ENCODE measurements around the gene SHB.
"Not testable (repeated sequence)": the region's sequence is repeated elsewhere in the genome, so short reads cannot be mapped to it uniquely, and the experiment has no call there.

Gene SHB

DNA sequence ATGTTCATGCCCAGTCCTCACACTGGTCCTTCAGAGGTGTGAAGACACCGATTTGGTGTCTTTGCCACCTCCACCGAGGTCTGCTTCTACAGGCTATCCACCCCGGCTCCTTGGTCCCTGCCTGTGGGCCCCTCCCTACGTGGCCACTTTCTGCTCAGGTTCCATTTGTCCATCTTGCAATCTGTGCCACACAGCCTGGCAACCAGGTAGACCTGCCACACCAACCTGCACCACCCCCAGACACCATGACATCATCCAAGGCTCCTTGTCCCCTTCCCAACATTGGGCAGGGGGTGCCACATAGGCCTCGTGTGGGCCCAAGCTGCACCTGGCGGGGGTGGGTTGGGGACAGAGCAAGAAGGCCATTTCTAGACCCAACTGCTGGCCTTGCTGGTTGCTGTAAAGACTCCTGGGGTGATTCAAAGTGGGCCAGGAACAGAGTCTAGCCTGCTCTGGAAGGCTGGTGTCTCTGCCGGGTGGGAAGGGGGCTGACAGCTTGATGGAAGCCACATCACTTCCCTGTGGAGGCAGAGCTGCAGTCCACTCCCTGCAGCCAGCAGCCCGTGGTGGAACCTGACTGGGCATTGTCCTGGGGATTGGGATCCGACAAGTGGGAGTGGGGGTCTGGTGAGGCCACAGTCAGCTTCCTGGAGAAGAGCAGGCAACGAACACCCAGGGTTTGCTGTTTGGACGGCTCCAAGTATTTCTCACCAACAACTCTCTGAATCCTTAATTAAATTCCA lies 99.3 kb downstream of the SHB start:
- no peak for DNase-seq (ENCODE audit: low read depth)

GRCh38 chr9:37969130-37969529 lies 99.9 kb downstream of the SHB start:
- no peak for DNase-seq (ENCODE audit: low read depth)

GRCh38 chr9:37968228-37968701 lies 100.8 kb downstream of the SHB start:
- no peak for DNase-seq (ENCODE audit: low read depth)

GRCh38 chr9:37967761-37968080 lies 101.3 kb downstream of the SHB start:
- no peak for DNase-seq (ENCODE audit: low read depth)

DNA sequence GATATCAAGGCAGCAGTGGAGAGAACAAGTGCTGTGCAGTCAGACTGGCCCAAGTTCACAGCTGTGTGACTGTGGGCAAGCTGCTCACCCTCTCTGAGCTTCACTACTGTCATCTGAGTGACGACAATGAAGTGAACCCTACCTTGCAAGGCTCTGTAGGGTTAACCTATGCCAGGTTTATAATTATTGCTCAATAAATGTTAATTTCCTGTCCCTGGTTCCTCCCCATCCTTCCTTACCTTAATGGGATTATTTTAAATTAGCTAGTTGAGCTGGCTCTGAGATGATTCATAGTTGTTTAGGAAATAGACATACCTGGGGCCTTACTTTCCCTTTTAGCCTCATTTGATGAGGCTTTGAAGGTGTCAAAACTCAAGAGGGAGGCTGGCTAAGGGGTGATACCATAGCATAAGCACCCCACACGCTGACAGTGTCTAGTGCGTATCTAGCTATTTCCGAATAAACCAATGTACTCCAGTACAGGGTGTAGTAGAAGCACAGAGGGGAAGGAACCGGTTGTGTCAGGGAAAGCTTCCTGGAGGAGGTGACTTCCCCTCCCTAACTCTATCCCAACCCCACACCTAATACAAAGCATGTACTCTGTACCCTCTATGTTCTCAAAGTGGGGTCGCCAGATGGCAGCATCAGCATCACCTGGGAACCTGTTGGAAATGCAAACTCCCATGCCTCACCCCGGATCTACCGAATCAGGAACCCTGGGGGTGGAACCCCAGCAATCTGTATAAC lies 101.8 kb downstream of the SHB start:
- DNase-seq (ENCODE audit: low read depth): no peak

DNA sequence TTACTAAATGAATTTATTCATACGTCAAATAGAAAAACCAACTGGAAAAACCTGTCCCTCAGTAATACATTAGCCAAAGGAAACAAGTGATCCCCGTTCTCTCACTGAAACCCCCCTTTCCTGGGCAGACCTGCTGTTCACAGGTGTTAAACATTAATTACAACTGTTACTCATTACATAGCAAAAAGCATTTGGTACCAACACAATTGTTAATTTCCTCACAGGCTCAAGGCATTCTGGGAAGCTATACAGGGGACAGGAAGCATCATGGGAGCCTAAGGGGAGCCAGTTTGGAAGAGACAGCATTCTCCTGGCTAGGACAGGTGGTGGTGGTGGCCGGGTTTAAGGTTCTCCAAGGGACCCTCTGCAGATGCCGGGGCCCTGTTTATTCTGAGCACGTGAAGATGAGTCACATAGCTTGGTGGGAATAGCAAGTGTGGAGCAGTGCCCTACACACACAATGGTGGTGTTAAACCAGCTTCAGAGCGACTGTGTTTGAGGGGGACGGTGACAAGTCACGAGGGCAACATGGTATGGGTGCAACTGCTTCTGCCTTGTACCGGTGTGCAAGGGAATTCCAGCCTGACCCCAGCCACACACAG lies 102.5 kb downstream of the SHB start:
- DNase-seq (ENCODE audit: low read depth): no peak

DNA sequence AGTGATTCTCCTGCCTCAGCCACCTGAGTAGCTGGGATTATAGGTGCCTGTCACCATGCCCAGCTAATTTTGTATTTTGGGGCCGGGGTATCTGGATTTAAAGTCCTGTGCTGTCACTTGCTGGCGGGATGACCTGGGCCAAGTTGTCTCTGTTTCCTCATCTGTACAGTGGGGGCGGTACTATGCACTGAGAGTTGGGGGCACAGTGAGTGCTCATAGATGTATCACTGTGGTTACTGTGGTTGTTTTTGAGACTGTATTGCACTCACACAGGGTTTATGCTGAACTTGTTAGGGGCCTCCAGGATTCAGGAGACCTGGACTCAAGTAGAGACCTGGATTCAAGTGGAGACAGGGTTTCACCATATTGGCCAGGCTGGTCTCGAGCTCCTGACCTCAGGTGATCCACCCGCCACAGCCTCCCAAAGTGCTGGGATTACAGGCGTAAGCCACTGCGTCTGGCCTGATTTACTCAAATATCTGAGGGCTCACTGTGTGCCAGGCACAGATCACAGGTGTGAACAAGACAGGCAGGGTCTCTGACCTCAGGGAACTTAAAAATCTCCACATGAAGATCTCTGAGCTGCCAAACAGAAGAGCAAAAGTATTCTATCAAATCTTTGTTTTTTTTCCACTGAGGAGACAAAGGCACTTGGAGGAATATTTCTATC lies 103.2 kb downstream of the SHB start:
- DNase-seq (ENCODE audit: low read depth): not testable (repeated sequence)

DNA sequence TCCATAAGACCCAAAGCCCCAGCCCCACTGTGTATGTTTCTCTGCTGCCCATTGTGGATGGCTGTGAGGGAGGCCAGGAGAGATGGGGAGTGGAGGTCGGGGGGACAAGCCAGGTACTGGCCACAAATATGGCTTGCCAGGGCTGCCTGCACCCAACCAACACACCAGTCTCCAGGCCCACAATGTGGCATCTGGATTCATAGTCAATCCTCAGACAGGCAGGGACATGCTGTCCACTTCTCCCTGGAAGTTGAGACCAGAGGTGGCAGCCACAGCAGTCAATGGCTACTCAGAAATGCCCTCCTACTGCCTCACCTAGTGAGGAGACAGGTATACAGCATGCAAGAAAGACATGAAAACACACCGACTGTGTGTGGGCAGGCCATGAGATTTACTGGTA lies 103.9 kb downstream of the SHB start:
- DNase-seq (ENCODE audit: low read depth): no peak

- no peak for DNase-seq (ENCODE audit: low read depth)
These were observed 104.3 kb downstream of the SHB start for GRCh38 chr9:37964740-37965081.

- no peak for DNase-seq (ENCODE audit: low read depth)
These were observed 104.9 kb downstream of the SHB start for GRCh38 chr9:37963936-37964739.

- no peak for DNase-seq (ENCODE audit: low read depth)
These were observed 107.7 kb downstream of the SHB start for GRCh38 chr9:37961351-37961750.

DNA sequence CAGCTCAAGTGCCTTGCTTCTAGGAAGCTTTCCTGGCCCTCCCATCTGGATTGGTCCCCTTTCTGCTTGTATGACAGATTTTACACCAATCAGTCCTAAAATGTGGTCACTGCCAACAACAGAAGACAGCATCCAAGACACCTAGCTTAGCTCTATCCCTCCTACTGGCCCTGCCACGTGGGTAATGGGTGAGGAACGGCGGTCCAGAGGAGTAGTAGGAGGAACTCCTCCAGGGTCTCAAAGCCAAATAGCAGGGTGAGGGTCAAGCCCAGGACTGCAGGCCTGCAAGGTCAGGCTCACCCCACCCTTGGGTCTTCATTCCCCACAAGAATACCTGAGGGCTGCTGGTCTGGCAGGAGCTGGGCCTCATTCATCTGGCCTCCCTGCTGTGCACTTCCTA lies 108.4 kb downstream of the SHB start:
- DNase-seq (ENCODE audit: low read depth): no peak

DNA sequence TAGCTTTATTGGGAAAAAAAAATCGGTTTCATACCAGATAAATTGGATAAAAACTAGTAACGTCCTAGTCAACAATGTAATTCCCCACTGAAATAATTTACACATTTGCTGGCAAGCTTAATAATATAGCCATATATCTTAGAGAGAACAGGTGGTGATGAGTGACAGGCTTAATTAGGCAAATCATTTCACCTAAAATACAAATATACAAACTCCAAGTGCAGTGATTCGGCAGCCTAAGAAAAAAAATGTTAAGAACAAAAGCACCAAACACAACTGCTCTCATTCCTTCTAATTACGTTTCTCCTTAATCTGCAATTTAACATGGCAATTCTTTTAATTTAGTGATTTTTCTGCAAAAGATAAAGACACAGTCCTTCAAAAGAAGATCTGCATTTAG lies 109.1 kb downstream of the SHB start:
- DNase-seq (ENCODE audit: low read depth): no peak

GRCh38 chr9:37958154-37958553 lies 110.9 kb downstream of the SHB start:
- DNase-seq (ENCODE audit: low read depth): no peak

DNA sequence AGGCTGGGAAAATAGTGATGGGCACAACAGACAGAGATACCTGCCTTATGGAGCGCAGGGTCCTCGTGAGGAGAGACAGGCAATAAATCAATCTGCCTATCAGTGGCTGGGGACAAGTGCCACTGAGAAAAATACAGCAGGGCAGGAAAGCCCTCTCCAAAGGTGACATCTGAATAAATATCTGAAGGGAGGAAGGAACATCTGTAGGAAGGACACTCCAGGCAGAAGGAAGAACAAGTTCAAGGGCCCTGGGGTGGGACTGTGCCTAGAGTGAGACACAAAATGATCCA lies 111.4 kb downstream of the SHB start:
- no peak for DNase-seq (ENCODE audit: low read depth)

GRCh38 chr9:37956904-37957663 lies 111.9 kb downstream of the SHB start:
- DNase-seq (ENCODE audit: low read depth): no peak

DNA sequence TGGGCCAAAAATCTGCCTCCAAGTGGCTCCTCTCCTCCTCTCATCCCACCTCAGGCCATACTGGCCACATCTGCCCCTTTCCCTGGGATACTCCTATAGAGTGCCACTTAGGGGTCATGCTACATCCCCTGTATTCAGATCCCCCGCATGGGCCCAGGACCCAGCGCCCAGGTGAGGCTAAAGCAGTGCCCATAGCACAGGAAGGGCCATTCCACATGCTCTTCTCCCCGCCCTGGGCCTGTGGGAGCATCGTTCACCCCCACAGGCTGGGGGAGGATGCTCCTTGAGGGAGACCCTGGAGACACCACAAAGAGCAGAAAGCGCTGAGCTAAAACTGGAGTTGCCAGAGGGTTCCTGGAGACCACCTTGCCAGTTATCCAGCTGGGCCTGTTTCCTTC lies 112.6 kb downstream of the SHB start:
- no peak for DNase-seq (ENCODE audit: low read depth)

DNA sequence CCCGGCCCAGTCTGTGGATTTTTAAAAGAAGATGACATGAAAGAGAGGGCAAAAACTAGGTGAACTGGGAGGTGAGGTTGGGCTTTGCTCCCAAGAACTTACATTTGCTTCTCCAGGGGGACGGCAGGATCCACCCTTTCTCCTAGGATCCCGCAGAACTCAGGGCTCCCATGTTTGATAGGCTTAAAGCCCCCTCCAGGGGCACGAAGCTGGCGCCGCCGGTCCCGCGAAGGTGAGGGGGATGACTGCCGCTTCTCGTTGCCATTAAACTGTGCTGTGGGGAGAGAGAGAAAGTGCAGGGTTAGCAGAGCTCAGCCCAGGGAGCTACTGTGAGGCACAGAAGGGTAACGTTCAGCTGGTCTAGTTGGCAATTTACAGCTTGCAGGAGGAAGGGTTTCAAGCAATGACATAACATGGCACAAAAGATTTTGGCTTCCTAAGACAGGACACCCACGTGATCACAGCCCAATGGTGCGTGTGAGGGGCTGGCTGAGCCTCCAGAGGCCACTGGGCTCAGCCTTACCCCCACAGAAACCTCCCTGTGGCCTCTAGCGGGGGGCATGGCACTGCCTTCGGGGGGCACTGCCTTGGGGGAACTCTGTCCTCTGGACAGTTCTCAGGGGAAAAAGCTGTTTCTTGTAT lies 113.1 kb downstream of the SHB start:
- DNase-seq (ENCODE audit: low read depth): no peak

- DNase-seq (ENCODE audit: low read depth): no peak
These were observed 114.4 kb downstream of the SHB start for GRCh38 chr9:37954581-37954981.

DNA sequence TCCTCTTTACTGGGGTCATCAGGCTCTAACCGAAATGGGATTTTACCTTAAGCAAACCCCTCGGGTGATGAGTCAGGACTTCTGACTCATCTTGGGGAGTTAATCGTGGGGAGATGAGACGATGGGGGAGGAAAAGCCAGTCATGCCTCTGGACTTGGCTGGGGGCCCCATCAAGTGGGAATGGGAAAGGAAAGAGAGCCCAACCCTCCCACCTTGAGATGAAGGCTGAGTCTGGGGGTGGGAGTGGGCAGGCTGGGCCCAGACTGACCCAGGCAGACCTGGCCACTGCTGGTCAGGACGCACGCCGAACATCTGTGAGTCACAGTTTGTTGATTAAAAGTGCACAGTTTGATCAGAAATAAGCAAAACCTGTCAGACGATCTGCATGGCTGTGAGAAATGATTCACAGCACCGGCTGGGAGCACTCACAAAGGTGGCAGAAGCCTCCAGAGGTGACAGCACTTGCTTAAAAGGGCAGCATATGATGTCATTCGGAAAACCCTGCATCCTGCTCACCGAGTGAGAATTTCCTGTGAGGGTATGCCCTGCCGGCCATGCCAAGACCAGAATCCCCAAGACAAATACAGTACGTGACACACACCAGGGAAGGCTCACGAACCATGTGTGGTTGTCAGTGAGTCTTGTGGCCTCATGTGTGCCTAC lies 115.1 kb downstream of the SHB start:
- no peak for DNase-seq (ENCODE audit: low read depth)

Data from T follicular helper cell (primary cell).